Astrocyte (in vitro differentiated cells and primary cell): ENCODE data around the gene ZNF8. TPM values are rescaled to one million over a fixed set of nuclear protein-coding genes. Genes with fewer than 3 reads are reported as not detected.

Source experiments
- DNase-seq: peaks from one replicate; pipeline ENCODE4 v3.0.0-alpha.2; 2010; ENCODE audit warnings: low read depth
- FAIRE-seq: peaks from 2 replicates; lab custom pipeline; 2011; peaks lifted over from hg19 to GRCh38; lab: Jason Lieb, UNC
- H2AFZ ChIP-seq: 2 replicates; pipeline ENCODE4 v1.6.0; 2012; ENCODE audit warnings: low read depth, low read length, inconsistent platforms
- H3K27ac ChIP-seq: 2 replicates; pipeline ENCODE4 v1.5.1; 2011; ENCODE audit warnings: low read depth, low read length, inconsistent platforms
- H3K27me3 ChIP-seq: 2 replicates; pipeline ENCODE4 v1.6.0; 2011; ENCODE audit warnings: low read length, inconsistent platforms; ENCODE audit not compliant: insufficient read depth
- H3K36me3 ChIP-seq: 2 replicates; pipeline ENCODE4 v1.5.1; 2011; ENCODE audit warnings: low read length, inconsistent platforms; ENCODE audit not compliant: insufficient read depth
- H3K4me1 ChIP-seq: 2 replicates; pipeline ENCODE4 v1.5.1; 2011; ENCODE audit warnings: low read length, inconsistent platforms; ENCODE audit not compliant: insufficient read depth
- H3K4me2 ChIP-seq: 2 replicates; pipeline ENCODE4 v1.6.0; 2012; ENCODE audit warnings: low read length, inconsistent platforms
- H3K4me3 ChIP-seq: 2 replicates; pipeline ENCODE4 v1.5.1; 2011; ENCODE audit warnings: low read depth, mild to moderate bottlenecking, low read length, inconsistent platforms; ENCODE audit not compliant: insufficient read depth
- H3K79me2 ChIP-seq: 2 replicates; pipeline ENCODE4 v1.6.0; 2012; ENCODE audit warnings: mild to moderate bottlenecking, low read length, inconsistent platforms; ENCODE audit not compliant: insufficient read depth
- H3K9ac ChIP-seq: 2 replicates; pipeline ENCODE4 v1.6.0; 2012; ENCODE audit warnings: mild to moderate bottlenecking, low read length, inconsistent platforms
- H3K9me3 ChIP-seq: 2 replicates; pipeline ENCODE4 v1.5.1; 2012; ENCODE audit warnings: low read depth, mild to moderate bottlenecking, low read length, inconsistent platforms; ENCODE audit not compliant: insufficient read depth
- H4K20me1 ChIP-seq: 2 replicates; pipeline ENCODE4 v1.6.0; 2012; ENCODE audit warnings: low read length, inconsistent platforms; ENCODE audit not compliant: insufficient read depth
- H3K27ac Mint-ChIP-seq: one replicate; pipeline ENCODE4 v1.8.0; 2021; ENCODE audit warnings: mild to moderate bottlenecking, mixed read lengths; ENCODE audit not compliant: unreplicated experiment
- H3K27me3 Mint-ChIP-seq: one replicate; pipeline ENCODE4 v1.8.0; 2021; ENCODE audit warnings: low read depth, mixed read lengths; ENCODE audit not compliant: unreplicated experiment
- H3K36me3 Mint-ChIP-seq: one replicate; pipeline ENCODE4 v1.8.0; 2021; ENCODE audit warnings: low read depth, mixed read lengths; ENCODE audit not compliant: unreplicated experiment
- H3K4me1 Mint-ChIP-seq: one replicate; pipeline ENCODE4 v1.8.0; 2021; ENCODE audit warnings: low read depth, mixed read lengths; ENCODE audit not compliant: unreplicated experiment
- H3K4me3 Mint-ChIP-seq: one replicate; pipeline ENCODE4 v1.8.0; 2021; ENCODE audit warnings: mild to moderate bottlenecking, moderate library complexity, mixed read lengths; ENCODE audit not compliant: unreplicated experiment
- H3K9me3 Mint-ChIP-seq: one replicate; pipeline ENCODE4 v1.8.0; 2021; ENCODE audit warnings: mild to moderate bottlenecking, mixed read lengths; ENCODE audit not compliant: unreplicated experiment
- EZH2 ChIP-seq: IDR thresholded peaks from 2 replicates; pipeline ENCODE4 v1.6.1; 2012; ENCODE audit warnings: mild to moderate bottlenecking, low read length, inconsistent platforms; ENCODE audit not compliant: insufficient read depth
- total RNA-seq: library from RNA; stranded (reverse); gene quantifications from 2 replicates; pipeline ENCODE4 v1.2.1, GENCODE V29; 2021
- TF ChIP-seq, protein P1 (sequence below): IDR thresholded peaks from 2 replicates; pipeline ENCODE4 v1.5.1; 2011; ENCODE audit warnings: low read depth, mild to moderate bottlenecking, inconsistent platforms, low read length, moderate library complexity; ENCODE audit not compliant: insufficient read depth

The ZNF8 gene
- total RNA-seq, 1 donor from 2014 or later = 10.0 TPM

DNA sequence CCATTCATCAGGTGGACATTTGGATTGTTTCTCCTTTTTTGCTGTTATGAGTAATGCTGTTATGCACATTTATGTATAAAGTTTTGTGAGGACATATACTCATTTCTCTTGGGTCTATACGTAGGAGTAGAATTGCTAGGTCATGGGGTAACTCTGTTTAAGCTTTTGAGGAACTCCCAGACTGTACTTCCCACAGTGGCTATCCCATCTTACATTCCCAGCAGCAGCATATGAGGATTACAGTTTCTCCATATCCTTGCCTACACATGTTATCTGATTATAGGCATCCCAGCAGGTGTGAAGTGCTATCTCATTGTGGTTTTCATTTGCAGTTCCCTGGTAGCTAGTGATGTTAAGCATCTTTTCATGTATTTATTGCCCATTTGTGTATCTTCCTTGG is 53.9 kb downstream of the ZNF8 start:
- H3K36me3 ChIP-seq = no peaks in the 10 kb centered on the region
- H3K79me2 ChIP-seq = peaks cover 18% of the 10 kb centered on the region
- Mint-ChIP-seq H3K36me3 (peaks cover 17% of the 10 kb centered on the region), H3K4me3 (no peak overlapping the region), H3K27ac (no peak overlapping the region), H3K4me1 (peaks cover 7% of the 10 kb centered on the region), H3K9me3 (no peaks in the 10 kb centered on the region), H3K27me3 (no peaks in the 10 kb centered on the region)
- FAIRE-seq (no peak), DNase-seq (no peak)
- peaks cover 15% of the 10 kb centered on the region for H3K4me1 ChIP-seq
- no peak overlapping the region for H3K9ac ChIP-seq
- H3K4me2 ChIP-seq = no peak overlapping the region
- H3K4me3 ChIP-seq = no peak overlapping the region
- no peaks in the 10 kb centered on the region for H3K9me3 ChIP-seq
- TF ChIP-seq, protein P1, sequence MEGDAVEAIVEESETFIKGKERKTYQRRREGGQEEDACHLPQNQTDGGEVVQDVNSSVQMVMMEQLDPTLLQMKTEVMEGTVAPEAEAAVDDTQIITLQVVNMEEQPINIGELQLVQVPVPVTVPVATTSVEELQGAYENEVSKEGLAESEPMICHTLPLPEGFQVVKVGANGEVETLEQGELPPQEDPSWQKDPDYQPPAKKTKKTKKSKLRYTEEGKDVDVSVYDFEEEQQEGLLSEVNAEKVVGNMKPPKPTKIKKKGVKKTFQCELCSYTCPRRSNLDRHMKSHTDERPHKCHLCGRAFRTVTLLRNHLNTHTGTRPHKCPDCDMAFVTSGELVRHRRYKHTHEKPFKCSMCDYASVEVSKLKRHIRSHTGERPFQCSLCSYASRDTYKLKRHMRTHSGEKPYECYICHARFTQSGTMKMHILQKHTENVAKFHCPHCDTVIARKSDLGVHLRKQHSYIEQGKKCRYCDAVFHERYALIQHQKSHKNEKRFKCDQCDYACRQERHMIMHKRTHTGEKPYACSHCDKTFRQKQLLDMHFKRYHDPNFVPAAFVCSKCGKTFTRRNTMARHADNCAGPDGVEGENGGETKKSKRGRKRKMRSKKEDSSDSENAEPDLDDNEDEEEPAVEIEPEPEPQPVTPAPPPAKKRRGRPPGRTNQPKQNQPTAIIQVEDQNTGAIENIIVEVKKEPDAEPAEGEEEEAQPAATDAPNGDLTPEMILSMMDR = no peak
- no peak for TF ChIP-seq EZH2
- no peak overlapping the region for H3K27ac ChIP-seq
- peaks cover 14% of the 10 kb centered on the region for H4K20me1 ChIP-seq
- H2AFZ ChIP-seq = no peak overlapping the region
- H3K27me3 ChIP-seq = no peaks in the 10 kb centered on the region

DNA sequence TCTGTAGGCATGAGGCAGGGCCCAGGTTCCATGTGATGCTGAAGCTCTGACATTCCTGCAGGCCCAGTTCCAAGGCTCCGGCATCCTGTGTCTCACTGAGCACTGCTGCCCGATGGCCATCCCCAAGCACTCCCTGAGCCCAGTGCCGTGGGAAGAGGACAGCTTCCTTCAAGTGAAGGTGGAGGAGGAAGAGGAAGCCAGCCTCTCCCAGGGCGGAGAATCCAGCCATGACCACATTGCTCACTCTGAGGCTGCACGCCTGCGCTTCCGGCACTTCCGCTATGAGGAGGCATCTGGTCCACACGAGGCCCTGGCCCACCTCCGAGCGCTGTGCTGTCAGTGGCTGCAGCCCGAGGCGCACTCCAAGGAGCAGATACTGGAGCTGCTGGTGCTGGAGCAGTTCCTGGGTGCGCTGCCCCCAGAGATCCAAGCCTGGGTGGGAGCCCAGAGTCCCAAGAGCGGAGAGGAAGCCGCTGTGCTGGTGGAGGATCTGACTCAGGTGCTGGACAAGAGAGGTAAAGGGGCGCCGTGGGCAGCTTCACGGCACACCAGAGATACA is 56.0 kb downstream of the ZNF8 start:
- no peaks in the 10 kb centered on the region for H3K27me3 Mint-ChIP-seq
- peaks cover 19% of the 10 kb centered on the region for H3K9me3 ChIP-seq
- H2AFZ ChIP-seq = no peak overlapping the region
- H3K36me3 Mint-ChIP-seq = peaks cover 35% of the 10 kb centered on the region
- no peak overlapping the region for H3K4me3 ChIP-seq
- no peak overlapping the region for H3K27ac Mint-ChIP-seq
- TF ChIP-seq, protein P1 = no peak
- no peak for TF ChIP-seq EZH2
- peaks cover 4% of the 10 kb centered on the region for H3K9me3 Mint-ChIP-seq
- no peak for DNase-seq
- FAIRE-seq = no peak
- no peak overlapping the region for H3K4me3 Mint-ChIP-seq
- no peak overlapping the region for H3K4me2 ChIP-seq
- H3K36me3 ChIP-seq = no peaks in the 10 kb centered on the region
- no peaks in the 10 kb centered on the region for H4K20me1 ChIP-seq
- H3K79me2 ChIP-seq = no peaks in the 10 kb centered on the region
- H3K27ac ChIP-seq = no peak overlapping the region
- H3K27me3 ChIP-seq = no peaks in the 10 kb centered on the region
- peaks cover 7% of the 10 kb centered on the region for H3K4me1 Mint-ChIP-seq
- peaks cover 6% of the 10 kb centered on the region for H3K4me1 ChIP-seq
- H3K9ac ChIP-seq = no peak overlapping the region

DNA sequence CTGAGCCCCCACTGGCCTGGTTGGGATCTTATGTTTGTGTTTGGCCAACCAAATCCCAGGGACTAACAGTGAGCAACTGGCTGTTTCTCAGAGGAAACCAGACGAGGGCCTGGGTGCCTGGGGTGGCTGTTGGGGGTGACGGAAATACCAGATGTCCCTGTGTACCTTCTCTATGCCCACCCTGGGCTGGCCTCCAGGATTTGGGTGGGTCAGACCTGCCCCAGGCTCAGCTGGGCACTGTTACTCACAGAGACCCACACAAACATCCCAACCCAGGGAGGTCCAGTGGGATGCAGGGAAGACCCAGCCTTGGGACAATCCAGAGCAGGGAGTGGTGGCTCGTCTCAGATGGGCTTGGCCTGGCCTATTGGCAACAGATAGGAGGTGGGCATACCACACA is 56.9 kb downstream of the ZNF8 start:
- Histone ChIP-seq H3K9ac (no peak overlapping the region), H3K79me2 (no peaks in the 10 kb centered on the region), H3K4me3 (no peak overlapping the region), H3K4me1 (peaks cover under 1% of the 10 kb centered on the region), H3K9me3 (peaks cover 20% of the 10 kb centered on the region), H4K20me1 (no peaks in the 10 kb centered on the region), H3K27ac (no peak overlapping the region), H3K4me2 (no peak overlapping the region), H3K27me3 (no peaks in the 10 kb centered on the region), H3K36me3 (no peaks in the 10 kb centered on the region), H2AFZ (no peak overlapping the region)
- DNase-seq (no peak), FAIRE-seq (no peak)
- TF ChIP-seq, protein P1 = no peak
- no peak for TF ChIP-seq EZH2
- Mint-ChIP-seq H3K4me3 (no peak overlapping the region), H3K27ac (no peak overlapping the region), H3K36me3 (peaks cover 40% of the 10 kb centered on the region), H3K27me3 (no peaks in the 10 kb centered on the region), H3K9me3 (peaks cover 8% of the 10 kb centered on the region), H3K4me1 (peaks cover 3% of the 10 kb centered on the region)
